Upper lobe of left lung (tissue), 6 donors: ENCODE results near the gene CACNA1F. TPM values are rescaled to one million over a fixed set of nuclear protein-coding genes. Genes with fewer than 3 reads are reported as not detected.

Experiments
- ATAC-seq, 2 donors: fragments of 200-7000 bp; cut with Tn5 transposase; one replicate each; pipeline ENCODE4 v1.9.1; 2022; ENCODE audit warnings: mild to moderate bottlenecking in 2 of 2, moderate library complexity in 2 of 2; ENCODE audit not compliant: low FRiP score in 2 of 2
- DNase-seq, 2 donors: peaks; one replicate each; pipeline ENCODE4 v3.0.0-alpha.2; 2019 to 2020
- H3K27ac ChIP-seq, 4 donors: fragments of 200-600 bp; sonication (generic); one replicate each; pipeline ENCODE4 v1.5.1; 2016 to 2019
- H3K27me3 ChIP-seq, 4 donors: fragments of 200-600 bp; sonication (generic); one replicate each; pipeline ENCODE4 v1.5.1; 2017 to 2019
- H3K36me3 ChIP-seq, 4 donors: fragments of 200-600 bp; sonication (generic); one replicate each; pipeline ENCODE4 v1.5.1; 2016 to 2019
- H3K4me1 ChIP-seq, 4 donors: fragments of 200-600 bp; sonication (generic); one replicate each; pipeline ENCODE4 v1.5.1; 2018 to 2019
- H3K4me3 ChIP-seq, 4 donors: fragments of 200-600 bp; sonication (generic); one replicate each; pipeline ENCODE4 v1.5.1; 2017 to 2019; ENCODE audit warnings: mild to moderate bottlenecking in 2 of 4, moderate library complexity in 1 of 4
- H3K9me3 ChIP-seq, 4 donors: fragments of 200-600 bp; sonication (generic); one replicate each; pipeline ENCODE4 v1.5.1; 2018 to 2019
- CTCF ChIP-seq, 6 experiments: fragments of 450-650 bp in 4 of 6; fragments of 200-600 bp in 2 of 6; sonication (generic) in 2 of 6; IDR thresholded peaks; one replicate each; pipeline ENCODE4 v1.5.1; 2016 to 2019; ENCODE audit warnings: antibody characterized with exemption in 6 of 6
- EP300 ChIP-seq, 4 donors: sonication (generic); formaldehyde crosslinking; IDR thresholded peaks; one replicate each; pipeline ENCODE4 v1.5.1; 2017; ENCODE audit warnings: antibody characterized with exemption in 4 of 4, control low read depth in 2 of 4
- POLR2A ChIP-seq, 4 donors: fragments of 450-650 bp; IDR thresholded peaks; one replicate each; pipeline ENCODE4 v1.5.1; 2016 to 2017; ENCODE audit warnings: antibody characterized with exemption in 4 of 4, mild to moderate bottlenecking in 2 of 4
- POLR2AphosphoS5 ChIP-seq, 2 donors: sonication (generic); formaldehyde crosslinking; IDR thresholded peaks; one replicate each; pipeline ENCODE4 v1.5.1; 2017; ENCODE audit warnings: antibody characterized with exemption in 2 of 2
- WGBS, 2 donors: methylation state at CpG; one replicate each; pipeline ENCODE4 v1.1.5; 2017 to 2018; 5-methylcytosine and 5-hydroxymethylcytosine counted together
- total RNA-seq, 6 donors: library from RNA; depleted of rRNA in 4 of 6; stranded (reverse); fragments of >200 nt in 4 of 6; gene quantifications; one replicate each; pipeline versions ENCODE4 v1.1.0 to v1.2.1, GENCODE V29; 2016 to 2021
- donor health status: DM: no; HTN: no; CAD: no; lungs with moderate emphysema.
- donor health status: DM: no; HTN: yes; CAD: no; lungs with severe emphysema.

CACNA1F gene
- total RNA-seq, 6 donors from 2014 or later: 0.46 to 6.3 (median 1.7) TPM

GRCh38 chrX:49257074-49257790 is 24.1 kb upstream of the CACNA1F start:
- H3K27ac ChIP-seq: no peak overlapping the region
- H3K4me1 ChIP-seq: no peaks in the 10 kb centered on the region
- H3K36me3 ChIP-seq: no peaks in the 10 kb centered on the region
- no peaks in the 10 kb centered on the region for H3K27me3 ChIP-seq
- ATAC-seq (no peak), DNase-seq (peak in 1 of 2 donors; percentile 31)
- 79 to 81% methylated on average over 5 to 14 of the region's 14 CpGs for WGBS, 2 donors
- H3K4me3 ChIP-seq: no peak overlapping the region
- TF ChIP-seq POLR2A (IDR thresholded peaks at IDR 0.05) (no peak), CTCF (IDR thresholded peaks at IDR 0.05) (no peak)
- H3K9me3 ChIP-seq: no peaks in the 10 kb centered on the region

- no peaks in the 10 kb centered on the region for H3K36me3 ChIP-seq
- ATAC-seq (no peak), DNase-seq (no peak)
- no peaks in the 10 kb centered on the region for H3K27me3 ChIP-seq
- no peaks in the 10 kb centered on the region for H3K9me3 ChIP-seq
- H3K4me3 ChIP-seq: no peak overlapping the region
- WGBS, 2 donors: 74 to 80% methylated on average over 3 to 9 of the region's 9 CpGs
- H3K4me1 ChIP-seq: no peaks in the 10 kb centered on the region
- TF ChIP-seq CTCF (IDR thresholded peaks at IDR 0.05) (no peak), POLR2A (IDR thresholded peaks at IDR 0.05) (no peak), POLR2AphosphoS5 (IDR thresholded peaks at IDR 0.05) (no peak), EP300 (IDR thresholded peaks at IDR 0.05) (no peak)
- H3K27ac ChIP-seq: no peak overlapping the region
Observed at GRCh38 chrX:49256268-49256995, 23.3 kb upstream of the CACNA1F start.

GRCh38 chrX:49254639-49255038 is 21.5 kb upstream of the CACNA1F start:
- no peak for ATAC-seq
- no peaks in the 10 kb centered on the region for H3K27me3 ChIP-seq
- DNase-seq: no peak
- peaks cover 0 to 10% (median 1%) of the 10 kb centered on the region in 4 donors for H3K36me3 ChIP-seq
- H3K4me1 ChIP-seq: no peaks in the 10 kb centered on the region
- TF ChIP-seq CTCF (IDR thresholded peaks at IDR 0.05) (no peak), POLR2AphosphoS5 (IDR thresholded peaks at IDR 0.05) (no peak), POLR2A (IDR thresholded peaks at IDR 0.05) (no peak), EP300 (IDR thresholded peaks at IDR 0.05) (no peak)
- no peak overlapping the region for H3K4me3 ChIP-seq
- H3K27ac ChIP-seq: no peak overlapping the region
- H3K9me3 ChIP-seq: no peaks in the 10 kb centered on the region
- 18 to 85% methylated on average over 2 to 7 of the region's 7 CpGs for WGBS, 2 donors

- peaks cover 0 to 37% (median 13%) of the 10 kb centered on the region in 4 donors for H3K36me3 ChIP-seq
- no peak overlapping the region for H3K27ac ChIP-seq
- DNase-seq (no peak), ATAC-seq (no peak)
- no peaks in the 10 kb centered on the region for H3K27me3 ChIP-seq
- no peaks in the 10 kb centered on the region for H3K9me3 ChIP-seq
- 87% methylated on average over 13 of the region's 13 CpGs; no CpG with 5 or more reads in 1 of the 2 donors for WGBS, 2 donors
- no peaks in the 10 kb centered on the region for H3K4me1 ChIP-seq
- TF ChIP-seq POLR2AphosphoS5 (IDR thresholded peaks at IDR 0.05) (no peak), CTCF (IDR thresholded peaks at IDR 0.05) (no peak), EP300 (IDR thresholded peaks at IDR 0.05) (no peak), POLR2A (IDR thresholded peaks at IDR 0.05) (no peak)
- no peak overlapping the region for H3K4me3 ChIP-seq
Observed at GRCh38 chrX:49251325-49251724, 18.2 kb upstream of the CACNA1F start.
